Measurements from ENCODE around the gene LACTB.
A peak's percentile ranks its signal among the peaks of the same experiment; 100 is the strongest.

The LACTB gene

DNA sequence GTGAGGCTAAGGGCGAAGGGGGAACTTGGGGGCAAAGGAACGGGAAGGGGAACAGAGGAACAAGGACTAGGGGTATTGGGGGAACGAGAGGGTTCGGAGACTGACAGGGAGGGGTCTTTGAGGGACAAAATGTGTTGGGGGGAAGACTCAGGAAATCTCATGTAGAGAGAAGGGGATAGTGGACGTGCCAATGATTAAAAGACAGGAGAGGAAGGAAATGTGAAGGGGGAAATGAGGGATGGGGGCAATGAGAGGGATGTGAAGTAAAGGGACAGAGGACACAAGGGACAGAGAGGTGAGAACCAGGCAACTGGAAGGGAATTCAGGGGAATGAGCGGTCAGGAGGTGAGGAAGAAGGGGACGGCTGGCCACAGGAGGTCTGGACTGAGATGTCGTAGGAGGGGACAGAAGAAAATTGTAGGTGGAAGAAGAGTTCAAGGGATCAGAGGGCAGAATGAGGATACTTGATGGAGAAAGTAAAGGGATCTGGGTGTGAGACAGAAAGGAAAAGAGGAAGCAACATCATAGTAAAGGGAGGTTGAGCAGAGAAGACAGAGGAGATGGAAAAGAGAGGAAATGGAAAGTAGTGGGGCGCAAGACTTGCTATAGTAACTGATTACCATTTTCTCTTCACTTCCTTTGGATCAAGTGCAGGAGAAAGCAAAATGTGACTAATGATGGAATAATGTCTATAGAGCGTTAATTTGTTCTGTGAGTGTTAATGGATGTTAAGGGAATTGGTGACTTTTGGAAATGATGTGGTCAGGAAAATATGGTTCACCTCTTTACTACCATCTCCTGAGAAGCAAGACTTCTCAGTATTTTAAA, 68.5 kb downstream of the LACTB start:
- POLR2A ChIA-PET: interaction anchor here (1.1 kb wide), 1 partner anchor 33 kb away, joined by 4 read pairs; the partner anchor contains the start of gene RPS27L
- peak overlapping the region; percentile 75 for H3K4me3 ChIP-seq (ENCODE audit: low read depth, low read length)
- H3K9me3 ChIP-seq (ENCODE audit: control insufficient read depth, insufficient read depth, low read depth, low read length): no peaks in the 10 kb centered on the region
- CTCF ChIA-PET: interaction anchor here (1.4 kb wide), 1 partner anchor 25 kb away, joined by 3 read pairs; no protein-coding TSS in a partner anchor
- H3K27ac ChIP-seq (ENCODE audit: extremely low read depth, low read depth, low read length): no peak overlapping the region
- H3K36me3 ChIP-seq (ENCODE audit: control insufficient read depth in 2 of 2, insufficient read depth in 1 of 2, low read length in 2 of 2): no peaks in the 10 kb centered on the region
- peaks cover 4% of the 10 kb centered on the region; the same call in 1 of the 2 replicates for H3K4me1 ChIP-seq (ENCODE audit: control insufficient read depth, insufficient read depth, low read length)
- no peak for TF ChIP-seq ZNF664 (tag by site-specific recombination; IDR thresholded peaks at IDR 0.05)
- no peak for TF ChIP-seq WT1 (tag by site-specific recombination; IDR thresholded peaks at IDR 0.05)
- TF ChIP-seq, protein P1, sequence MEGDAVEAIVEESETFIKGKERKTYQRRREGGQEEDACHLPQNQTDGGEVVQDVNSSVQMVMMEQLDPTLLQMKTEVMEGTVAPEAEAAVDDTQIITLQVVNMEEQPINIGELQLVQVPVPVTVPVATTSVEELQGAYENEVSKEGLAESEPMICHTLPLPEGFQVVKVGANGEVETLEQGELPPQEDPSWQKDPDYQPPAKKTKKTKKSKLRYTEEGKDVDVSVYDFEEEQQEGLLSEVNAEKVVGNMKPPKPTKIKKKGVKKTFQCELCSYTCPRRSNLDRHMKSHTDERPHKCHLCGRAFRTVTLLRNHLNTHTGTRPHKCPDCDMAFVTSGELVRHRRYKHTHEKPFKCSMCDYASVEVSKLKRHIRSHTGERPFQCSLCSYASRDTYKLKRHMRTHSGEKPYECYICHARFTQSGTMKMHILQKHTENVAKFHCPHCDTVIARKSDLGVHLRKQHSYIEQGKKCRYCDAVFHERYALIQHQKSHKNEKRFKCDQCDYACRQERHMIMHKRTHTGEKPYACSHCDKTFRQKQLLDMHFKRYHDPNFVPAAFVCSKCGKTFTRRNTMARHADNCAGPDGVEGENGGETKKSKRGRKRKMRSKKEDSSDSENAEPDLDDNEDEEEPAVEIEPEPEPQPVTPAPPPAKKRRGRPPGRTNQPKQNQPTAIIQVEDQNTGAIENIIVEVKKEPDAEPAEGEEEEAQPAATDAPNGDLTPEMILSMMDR (tag by site-specific recombination; IDR thresholded peaks at IDR 0.05): no peak
- no peak for TF ChIP-seq REPIN1 (tag by site-specific recombination; IDR thresholded peaks at IDR 0.05; ENCODE audit: low read depth)
- TF ChIP-seq ZNF561 (tag by site-specific recombination; IDR thresholded peaks at IDR 0.05; ENCODE audit: borderline replicate concordance): no peak
- TF ChIP-seq OSR2 (tag by site-specific recombination; IDR thresholded peaks at IDR 0.05): no peak
- TF ChIP-seq ZNF404 (tag by site-specific recombination; IDR thresholded peaks at IDR 0.05): no peak
- TF ChIP-seq, protein P2, sequence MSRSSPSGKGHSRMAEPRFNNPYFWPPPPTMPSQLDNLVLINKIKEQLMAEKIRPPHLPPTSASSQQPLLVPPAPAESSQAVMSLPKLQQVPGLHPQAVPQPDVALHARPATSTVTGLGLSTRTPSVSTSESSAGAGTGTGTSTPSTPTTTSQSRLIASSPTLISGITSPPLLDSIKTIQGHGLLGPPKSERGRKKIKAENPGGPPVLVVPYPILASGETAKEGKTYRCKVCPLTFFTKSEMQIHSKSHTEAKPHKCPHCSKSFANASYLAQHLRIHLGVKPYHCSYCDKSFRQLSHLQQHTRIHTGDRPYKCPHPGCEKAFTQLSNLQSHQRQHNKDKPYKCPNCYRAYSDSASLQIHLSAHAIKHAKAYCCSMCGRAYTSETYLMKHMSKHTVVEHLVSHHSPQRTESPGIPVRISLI (tag by site-specific recombination; IDR thresholded peaks at IDR 0.05): no peak
- TF ChIP-seq ZBTB1 (tag by site-specific recombination; IDR thresholded peaks at IDR 0.05): no peak
- no peak for TF ChIP-seq TSHZ1 (tag by site-specific recombination; IDR thresholded peaks at IDR 0.05; ENCODE audit: borderline replicate concordance)
- TF ChIP-seq ZNF148 (tag by site-specific recombination; IDR thresholded peaks at IDR 0.05; ENCODE audit: borderline replicate concordance): no peak
- no peak for TF ChIP-seq SCRT2 (tag by site-specific recombination; IDR thresholded peaks at IDR 0.05)
- TF ChIP-seq, protein P3, sequence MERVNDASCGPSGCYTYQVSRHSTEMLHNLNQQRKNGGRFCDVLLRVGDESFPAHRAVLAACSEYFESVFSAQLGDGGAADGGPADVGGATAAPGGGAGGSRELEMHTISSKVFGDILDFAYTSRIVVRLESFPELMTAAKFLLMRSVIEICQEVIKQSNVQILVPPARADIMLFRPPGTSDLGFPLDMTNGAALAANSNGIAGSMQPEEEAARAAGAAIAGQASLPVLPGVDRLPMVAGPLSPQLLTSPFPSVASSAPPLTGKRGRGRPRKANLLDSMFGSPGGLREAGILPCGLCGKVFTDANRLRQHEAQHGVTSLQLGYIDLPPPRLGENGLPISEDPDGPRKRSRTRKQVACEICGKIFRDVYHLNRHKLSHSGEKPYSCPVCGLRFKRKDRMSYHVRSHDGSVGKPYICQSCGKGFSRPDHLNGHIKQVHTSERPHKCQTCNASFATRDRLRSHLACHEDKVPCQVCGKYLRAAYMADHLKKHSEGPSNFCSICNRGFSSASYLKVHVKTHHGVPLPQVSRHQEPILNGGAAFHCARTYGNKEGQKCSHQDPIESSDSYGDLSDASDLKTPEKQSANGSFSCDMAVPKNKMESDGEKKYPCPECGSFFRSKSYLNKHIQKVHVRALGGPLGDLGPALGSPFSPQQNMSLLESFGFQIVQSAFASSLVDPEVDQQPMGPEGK (tag by site-specific recombination; IDR thresholded peaks at IDR 0.05): peak; percentile 77; the same call in 1 of the 2 replicates
- TF ChIP-seq ZNF221 (tag by site-specific recombination; IDR thresholded peaks at IDR 0.05; ENCODE audit: borderline replicate concordance): no peak
- TF ChIP-seq, protein P4, sequence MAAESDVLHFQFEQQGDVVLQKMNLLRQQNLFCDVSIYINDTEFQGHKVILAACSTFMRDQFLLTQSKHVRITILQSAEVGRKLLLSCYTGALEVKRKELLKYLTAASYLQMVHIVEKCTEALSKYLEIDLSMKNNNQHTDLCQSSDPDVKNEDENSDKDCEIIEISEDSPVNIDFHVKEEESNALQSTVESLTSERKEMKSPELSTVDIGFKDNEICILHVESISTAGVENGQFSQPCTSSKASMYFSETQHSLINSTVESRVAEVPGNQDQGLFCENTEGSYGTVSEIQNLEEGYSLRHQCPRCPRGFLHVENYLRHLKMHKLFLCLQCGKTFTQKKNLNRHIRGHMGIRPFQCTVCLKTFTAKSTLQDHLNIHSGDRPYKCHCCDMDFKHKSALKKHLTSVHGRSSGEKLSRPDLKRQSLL (tag by site-specific recombination; IDR thresholded peaks at IDR 0.05): no peak
- no peak for TF ChIP-seq ZBTB21 (tag by site-specific recombination; IDR thresholded peaks at IDR 0.05)
- TF ChIP-seq ZBTB7A (tag by site-specific recombination; IDR thresholded peaks at IDR 0.05; ENCODE audit: low read depth): peak; percentile 50; the same call in 1 of the 2 replicates
- no peak for TF ChIP-seq ZNF138 (tag by site-specific recombination; IDR thresholded peaks at IDR 0.05; ENCODE audit: borderline replicate concordance)
